OCI-LY7 (cell line): Measurements from ENCODE around the gene MAP3K8. TPM values are rescaled to one million over a fixed set of nuclear protein-coding genes. Genes with fewer than 3 reads are reported as not detected.

Experiments used
- BruUV-seq: library from RNA; stranded (reverse); fragments of 400-500 nt; replicated peaks from 2 replicates; lab custom pipeline; 2021; lab: Mats Ljungman, UMichigan
- CTCF ChIA-PET: fragments of 300-600 bp; sonication (Branson Sonifier 250); formaldehyde crosslinking; loops from one replicate; lab custom pipeline; 2022; ENCODE audit warnings: antibody characterized with exemption; ENCODE audit not compliant: unreplicated experiment; lab: Charles Lee
- POLR2A ChIA-PET: fragments of 300-600 bp; sonication (Branson Sonifier 250); formaldehyde crosslinking; loops from one replicate; lab custom pipeline; 2022; ENCODE audit warnings: antibody characterized with exemption; lab: Charles Lee
- DNase-seq: peaks from one replicate; pipeline ENCODE4 v3.0.0-alpha.2; 2015; ENCODE audit warnings: low spot score
- H2AFZ ChIP-seq: fragments of 200-600 bp; sonication (generic), shearing (Covaris generic); 2 replicates; pipeline ENCODE4 v1.6.1; 2014; ENCODE audit warnings: mild to moderate bottlenecking, antibody characterized with exemption, low read length, moderate library complexity
- H3K27ac ChIP-seq: fragments of 200-600 bp; sonication (generic); 2 replicates; pipeline ENCODE4 v1.5.1; 2014; ENCODE audit warnings: mixed run types, low read depth, mild to moderate bottlenecking, moderate library complexity, low read length, inconsistent platforms; ENCODE audit not compliant: poor library complexity, severe bottlenecking
- H3K36me3 ChIP-seq: fragments of 200-600 bp; sonication (generic); 2 replicates; pipeline ENCODE4 v1.6.1; 2014; ENCODE audit warnings: mild to moderate bottlenecking, antibody characterized with exemption, low read length, moderate library complexity, mixed read lengths; ENCODE audit not compliant: insufficient read depth
- H3K4me1 ChIP-seq: fragments of 200-600 bp; sonication (generic); 2 replicates; pipeline ENCODE4 v1.5.1; 2014; ENCODE audit warnings: mild to moderate bottlenecking, low read length; ENCODE audit not compliant: insufficient read depth, poor library complexity, severe bottlenecking
- H3K4me2 ChIP-seq: fragments of 200-600 bp; sonication (generic); 2 replicates; pipeline ENCODE4 v1.6.1; 2014; ENCODE audit warnings: mild to moderate bottlenecking, low read length
- H3K4me3 ChIP-seq: fragments of 200-600 bp; sonication (generic); 2 replicates; pipeline ENCODE4 v1.5.1; 2014; ENCODE audit warnings: mild to moderate bottlenecking, low read depth, low read length; ENCODE audit not compliant: poor library complexity, severe bottlenecking
- H3K79me2 ChIP-seq: fragments of 200-600 bp; sonication (generic); 2 replicates; pipeline ENCODE4 v1.6.1; 2016; ENCODE audit warnings: low read depth, mild to moderate bottlenecking, low read length, moderate library complexity, mixed read lengths; ENCODE audit not compliant: insufficient read depth
- H3K9me2 ChIP-seq: fragments of 200-600 bp; sonication (generic); 2 replicates; pipeline ENCODE4 v1.6.1; 2016; ENCODE audit warnings: mild to moderate bottlenecking, low read length, mixed read lengths; ENCODE audit not compliant: insufficient read depth
- H3K9me3 ChIP-seq: fragments of 200-600 bp; sonication (generic); 2 replicates; pipeline ENCODE4 v1.6.1; 2014; ENCODE audit warnings: mild to moderate bottlenecking, mixed run types, low read length, mixed read lengths
- H4K20me1 ChIP-seq: fragments of 200-600 bp; sonication (generic); 2 replicates; pipeline ENCODE4 v1.6.1; 2014; ENCODE audit warnings: mild to moderate bottlenecking, antibody characterized with exemption, low read length, moderate library complexity, mixed read lengths; ENCODE audit not compliant: insufficient read depth
- EZH2phosphoT487 ChIP-seq: fragments of 200-600 bp; sonication (generic); IDR thresholded peaks from 2 replicates; pipeline ENCODE4 v1.6.1; 2018; ENCODE audit warnings: low read depth, borderline replicate concordance, mild to moderate bottlenecking, mixed run types, antibody characterized with exemption, low read length, moderate library complexity, mixed read lengths
- intact Hi-C: fragments of 100-400 bp; cut with micrococcal nuclease; formaldehyde crosslinking; loops from one replicate; pipeline ENCODE4 v1.10.0; 2022; ENCODE audit not compliant: unreplicated experiment
- total RNA-seq, 2 experiments: library from RNA; depleted of rRNA in 1 of 2; stranded (reverse); fragments of >200 nt in 1 of 2; shearing (Covaris generic) in 1 of 2; gene quantifications; 2 replicates each; pipeline ENCODE4 v1.2.3, GENCODE V29; 2014 to 2022
- TF ChIP-seq, protein P1 (sequence below): fragments of 200-600 bp; sonication (generic); conservative IDR thresholded peaks from 2 replicates; pipeline ENCODE4 v1.5.1; 2014; ENCODE audit warnings: mild to moderate bottlenecking, antibody characterized with exemption, low read length, moderate library complexity, mixed read lengths

The MAP3K8 gene
- total RNA-seq, 2 experiments from 2014 or later, result 10.8 to 21.9 TPM

DNA sequence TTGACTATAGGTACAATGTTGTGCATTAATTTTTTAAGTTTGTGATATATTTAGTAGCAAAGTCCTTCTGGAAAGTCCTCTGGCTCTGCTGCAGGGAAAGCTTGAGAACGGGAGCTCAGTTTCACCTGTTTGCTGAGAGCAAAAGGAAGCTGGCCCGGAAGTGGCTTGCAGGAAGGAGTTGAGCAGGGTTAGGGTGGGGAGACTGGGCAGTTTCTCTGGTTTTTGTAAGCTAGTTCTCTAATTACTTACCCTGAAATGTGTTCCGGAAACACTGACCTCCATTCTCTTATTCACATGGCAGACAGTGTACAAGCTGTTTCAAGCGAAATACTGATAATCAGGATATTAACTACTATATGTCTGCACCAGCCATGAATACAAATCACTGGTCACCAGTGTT, 22.3 kb downstream of the MAP3K8 start:
- DNase-seq, result peak; percentile 83
- no TSS peak for BruUV-seq
- Histone ChIP-seq H3K9me3 (no peaks in the 10 kb centered on the region), H3K36me3 (peaks cover 44% of the 10 kb centered on the region), H4K20me1 (no peaks in the 10 kb centered on the region), H2AFZ (peak overlapping the region; percentile 66), H3K79me2 (no peaks in the 10 kb centered on the region), H3K4me1 (peaks cover 26% of the 10 kb centered on the region), H3K4me2 (peak overlapping the region; percentile 78), H3K9me2 (no peaks in the 10 kb centered on the region), H3K27ac (peak overlapping the region; percentile 72), H3K4me3 (peak overlapping the region; percentile 45)
- POLR2A ChIA-PET, result interaction anchor here (1.0 to 3.6 kb wide), 13 partner anchors 9 to 73 kb away, joined by 3 to 19 read pairs (median 5); partner anchors contain the start of gene MAP3K8
- TF ChIP-seq EZH2phosphoT487, result no peak
- TF ChIP-seq, protein P1, sequence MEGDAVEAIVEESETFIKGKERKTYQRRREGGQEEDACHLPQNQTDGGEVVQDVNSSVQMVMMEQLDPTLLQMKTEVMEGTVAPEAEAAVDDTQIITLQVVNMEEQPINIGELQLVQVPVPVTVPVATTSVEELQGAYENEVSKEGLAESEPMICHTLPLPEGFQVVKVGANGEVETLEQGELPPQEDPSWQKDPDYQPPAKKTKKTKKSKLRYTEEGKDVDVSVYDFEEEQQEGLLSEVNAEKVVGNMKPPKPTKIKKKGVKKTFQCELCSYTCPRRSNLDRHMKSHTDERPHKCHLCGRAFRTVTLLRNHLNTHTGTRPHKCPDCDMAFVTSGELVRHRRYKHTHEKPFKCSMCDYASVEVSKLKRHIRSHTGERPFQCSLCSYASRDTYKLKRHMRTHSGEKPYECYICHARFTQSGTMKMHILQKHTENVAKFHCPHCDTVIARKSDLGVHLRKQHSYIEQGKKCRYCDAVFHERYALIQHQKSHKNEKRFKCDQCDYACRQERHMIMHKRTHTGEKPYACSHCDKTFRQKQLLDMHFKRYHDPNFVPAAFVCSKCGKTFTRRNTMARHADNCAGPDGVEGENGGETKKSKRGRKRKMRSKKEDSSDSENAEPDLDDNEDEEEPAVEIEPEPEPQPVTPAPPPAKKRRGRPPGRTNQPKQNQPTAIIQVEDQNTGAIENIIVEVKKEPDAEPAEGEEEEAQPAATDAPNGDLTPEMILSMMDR, result no peak
- intact Hi-C loops, result loop anchor here (1.0 kb wide), 1 partner anchor 19 kb away; no protein-coding TSS in a partner anchor
- CTCF ChIA-PET, result no interaction called here

DNA sequence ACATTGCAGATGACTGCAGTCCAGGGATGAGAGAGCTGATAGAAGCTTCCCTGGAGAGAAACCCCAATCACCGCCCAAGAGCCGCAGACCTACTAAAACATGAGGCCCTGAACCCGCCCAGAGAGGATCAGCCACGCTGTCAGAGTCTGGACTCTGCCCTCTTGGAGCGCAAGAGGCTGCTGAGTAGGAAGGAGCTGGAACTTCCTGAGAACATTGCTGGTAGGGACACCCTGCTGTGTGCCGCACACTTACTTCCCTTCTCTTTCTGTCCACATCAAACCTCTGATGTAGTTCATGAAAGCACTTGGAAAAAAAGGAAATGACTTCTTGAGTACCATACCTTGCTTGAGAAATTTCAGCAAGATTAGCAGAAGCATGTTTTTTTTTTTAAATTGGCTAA, 25.3 kb downstream of the MAP3K8 start:
- no TSS peak for BruUV-seq
- Histone ChIP-seq H3K9me3 (no peaks in the 10 kb centered on the region), H4K20me1 (no peaks in the 10 kb centered on the region), H3K4me3 (no peak overlapping the region), H2AFZ (no peak overlapping the region), H3K36me3 (peaks cover 38% of the 10 kb centered on the region), H3K4me1 (peaks cover 26% of the 10 kb centered on the region), H3K9me2 (no peaks in the 10 kb centered on the region), H3K4me2 (no peak overlapping the region), H3K27ac (no peak overlapping the region), H3K79me2 (no peaks in the 10 kb centered on the region)
- ChIA-PET CTCF (no interaction called here), POLR2A (interaction anchor here (1.0 to 2.0 kb wide), 2 partner anchors 13 to 21 kb away, joined by 3 to 9 read pairs; no protein-coding TSS in a partner anchor)
- no peak for DNase-seq
- intact Hi-C loops, result no loop called here
- TF ChIP-seq, protein P1, result no peak
- TF ChIP-seq EZH2phosphoT487, result no peak

DNA sequence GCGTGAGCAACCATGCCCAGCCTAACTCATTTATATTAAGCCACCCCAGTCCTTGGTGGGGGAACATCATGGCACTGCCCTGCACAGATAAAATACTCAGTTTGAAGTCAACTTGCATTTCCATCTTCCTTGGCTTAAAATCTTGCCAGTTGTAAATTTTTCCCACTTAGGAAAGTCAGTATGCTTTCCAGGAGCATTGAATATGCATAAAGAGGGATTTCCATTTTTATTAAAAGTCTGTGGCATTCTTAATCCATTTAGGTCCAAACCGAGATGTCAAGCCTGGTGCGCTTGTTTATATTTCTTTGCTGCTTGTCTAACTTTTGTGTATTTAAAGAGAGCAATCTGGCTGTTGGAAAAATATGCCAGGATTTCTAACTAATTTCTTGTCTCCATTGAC, 26.1 kb downstream of the MAP3K8 start:
- no peak overlapping the region for H3K4me3 ChIP-seq
- DNase-seq, result no peak
- H3K9me3 ChIP-seq, result no peaks in the 10 kb centered on the region
- CTCF ChIA-PET, result no interaction called here
- TF ChIP-seq, protein P1, result no peak
- TF ChIP-seq EZH2phosphoT487, result no peak
- H3K9me2 ChIP-seq, result no peaks in the 10 kb centered on the region
- H3K36me3 ChIP-seq, result peaks cover 38% of the 10 kb centered on the region
- POLR2A ChIA-PET, result no interaction called here
- no peak overlapping the region for H3K4me2 ChIP-seq
- intact Hi-C loops, result no loop called here
- H2AFZ ChIP-seq, result no peak overlapping the region
- peaks cover 21% of the 10 kb centered on the region for H3K4me1 ChIP-seq
- H4K20me1 ChIP-seq, result no peaks in the 10 kb centered on the region
- BruUV-seq, result no TSS peak
- H3K79me2 ChIP-seq, result no peaks in the 10 kb centered on the region
- H3K27ac ChIP-seq, result no peak overlapping the region
